PC-3 (cell line): ENCODE results near the gene CNNM3. TPM values are rescaled to one million over a fixed set of nuclear protein-coding genes. Genes with fewer than 3 reads are reported as not detected.

Experiments
- ATAC-seq: fragments of 200-7000 bp; cut with Tn5 transposase; 2 replicates; pipeline ENCODE4 v1.9.1; 2020; ENCODE audit warnings: mild to moderate bottlenecking, moderate library complexity
- BruUV-seq: library from RNA; stranded (reverse); fragments of 400-500 nt; replicated peaks from 2 replicates; lab custom pipeline; 2021; lab: Mats Ljungman, UMichigan
- CTCF ChIA-PET: fragments of 300-600 bp; sonication (Branson Sonifier 250); formaldehyde crosslinking; loops from one replicate; lab custom pipeline; 2022; ENCODE audit warnings: antibody characterized with exemption; lab: Charles Lee
- POLR2A ChIA-PET: fragments of 300-600 bp; sonication (Branson Sonifier 250); formaldehyde crosslinking; loops from one replicate; lab custom pipeline; 2022; ENCODE audit warnings: antibody characterized with exemption; ENCODE audit not compliant: unreplicated experiment; lab: Charles Lee
- DNase-seq: peaks from one replicate; pipeline ENCODE4 v3.0.0-alpha.2; 2015
- H2AFZ ChIP-seq: fragments of 300-600 bp; sonication (generic); 2 replicates; pipeline ENCODE4 v1.6.0; 2016; ENCODE audit warnings: antibody characterized with exemption, low read length
- H3F3A ChIP-seq: fragments of 300-600 bp; sonication (generic); one replicate; pipeline ENCODE4 v1.6.0; 2017; ENCODE audit warnings: antibody characterized with exemption, low read length, control low read depth, mild to moderate bottlenecking; ENCODE audit not compliant: unreplicated experiment
- H3K27ac ChIP-seq: fragments of 300-600 bp; sonication (generic); 2 replicates; pipeline ENCODE4 v1.5.1; 2016; ENCODE audit warnings: mild to moderate bottlenecking, low read length
- H3K27me3 ChIP-seq: fragments of 300-600 bp; sonication (generic); 2 replicates; pipeline ENCODE4 v1.6.1; 2016; ENCODE audit warnings: low read length, mixed read lengths
- H3K36me3 ChIP-seq: fragments of 300-600 bp; sonication (generic); 2 replicates; pipeline ENCODE4 v1.6.1; 2016; ENCODE audit warnings: low read depth, mixed run types, low read length, mixed read lengths
- H3K4me1 ChIP-seq: fragments of 300-600 bp; sonication (generic); 2 replicates; pipeline ENCODE4 v1.5.1; 2016; ENCODE audit warnings: low read length; ENCODE audit not compliant: insufficient read depth
- H3K4me2 ChIP-seq: fragments of 300-600 bp; sonication (generic); 2 replicates; pipeline ENCODE4 v1.6.0; 2016; ENCODE audit warnings: low read length
- H3K4me3 ChIP-seq: fragments of 300-600 bp; sonication (generic); 2 replicates; pipeline ENCODE4 v1.5.1; 2016; ENCODE audit warnings: mild to moderate bottlenecking, low read length, mixed read lengths
- H3K79me2 ChIP-seq: fragments of 300-600 bp; sonication (generic); 2 replicates; pipeline ENCODE4 v1.6.1; 2017; ENCODE audit warnings: low read length, mixed read lengths
- H3K9ac ChIP-seq: fragments of 300-600 bp; sonication (generic); 2 replicates; pipeline ENCODE4 v1.6.0; 2016; ENCODE audit warnings: mild to moderate bottlenecking, low read length
- H3K9me2 ChIP-seq: fragments of 300-600 bp; sonication (generic); replicated peaks from 2 replicates; pipeline ENCODE4 v1.6.1; 2016; ENCODE audit warnings: mixed run types, low read length, mixed read lengths
- H3K9me3 ChIP-seq: fragments of 300-600 bp; sonication (generic); 2 replicates; pipeline ENCODE4 v1.6.1; 2016; ENCODE audit warnings: low read length, mixed read lengths
- H4K20me1 ChIP-seq: fragments of 300-600 bp; sonication (generic); 2 replicates; pipeline ENCODE4 v1.6.1; 2016; ENCODE audit warnings: low read length, mixed read lengths
- EZH2 ChIP-seq: fragments of 300-600 bp; sonication (generic); IDR thresholded peaks from one replicate; pipeline ENCODE4 v1.6.1; 2017; ENCODE audit warnings: antibody characterized with exemption, mild to moderate bottlenecking, low read length; ENCODE audit not compliant: unreplicated experiment
- EZH2phosphoT487 ChIP-seq: fragments of 300-600 bp; sonication (generic); IDR thresholded peaks from 2 replicates; pipeline ENCODE4 v1.6.1; 2018; ENCODE audit warnings: mild to moderate bottlenecking, antibody characterized with exemption, low read length, borderline replicate concordance
- intact Hi-C: fragments of 100-400 bp; cut with micrococcal nuclease; formaldehyde crosslinking; loops from 2 replicates; pipeline ENCODE4 v1.9.0; 2023
- total RNA-seq: library from RNA; depleted of rRNA; stranded (reverse); fragments of >200 nt; gene quantifications from 2 replicates; pipeline ENCODE4 v1.2.3, GENCODE V29; 2014
- TF ChIP-seq, protein P1 (sequence below): fragments of 300-600 bp; sonication (generic); conservative IDR thresholded peaks from 2 replicates; pipeline ENCODE4 v1.5.1; 2017; ENCODE audit warnings: antibody characterized with exemption, low read depth, mild to moderate bottlenecking, low read length

The CNNM3 gene
- total RNA-seq, 1 experiment from 2014 or later = 9.0 TPM

DNA sequence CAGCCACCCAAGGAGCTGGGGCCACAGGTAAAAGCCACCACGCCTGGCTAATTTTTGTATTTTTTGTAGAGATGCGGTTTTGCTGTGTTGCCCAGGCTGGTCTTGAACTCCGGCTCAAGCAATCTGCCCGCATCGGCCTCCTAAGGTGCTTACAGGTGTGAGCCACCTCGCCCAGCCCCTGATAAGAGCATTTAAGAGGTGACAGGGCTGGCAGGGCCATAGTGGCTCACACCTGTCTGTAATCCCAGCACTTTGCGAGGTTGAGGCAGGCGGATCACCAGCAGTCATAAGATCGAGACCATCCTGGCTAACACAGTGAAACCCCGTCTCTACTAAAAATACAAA lies 9.0 kb upstream of the CNNM3 start:
- Histone ChIP-seq H3K9ac (no peak overlapping the region), H3K4me2 (no peak overlapping the region), H3K27me3 (no peaks in the 10 kb centered on the region), H3K36me3 (no peaks in the 10 kb centered on the region), H3K79me2 (no peaks in the 10 kb centered on the region), H3K9me2 (no peaks in the 10 kb centered on the region), H3K27ac (no peak overlapping the region), H3K9me3 (no peaks in the 10 kb centered on the region), H3K4me3 (no peak overlapping the region), H3K4me1 (no peaks in the 10 kb centered on the region), H3F3A (no peaks in the 10 kb centered on the region), H4K20me1 (no peaks in the 10 kb centered on the region), H2AFZ (no peak overlapping the region)
- POLR2A ChIA-PET = no interaction called here
- TF ChIP-seq, protein P1, sequence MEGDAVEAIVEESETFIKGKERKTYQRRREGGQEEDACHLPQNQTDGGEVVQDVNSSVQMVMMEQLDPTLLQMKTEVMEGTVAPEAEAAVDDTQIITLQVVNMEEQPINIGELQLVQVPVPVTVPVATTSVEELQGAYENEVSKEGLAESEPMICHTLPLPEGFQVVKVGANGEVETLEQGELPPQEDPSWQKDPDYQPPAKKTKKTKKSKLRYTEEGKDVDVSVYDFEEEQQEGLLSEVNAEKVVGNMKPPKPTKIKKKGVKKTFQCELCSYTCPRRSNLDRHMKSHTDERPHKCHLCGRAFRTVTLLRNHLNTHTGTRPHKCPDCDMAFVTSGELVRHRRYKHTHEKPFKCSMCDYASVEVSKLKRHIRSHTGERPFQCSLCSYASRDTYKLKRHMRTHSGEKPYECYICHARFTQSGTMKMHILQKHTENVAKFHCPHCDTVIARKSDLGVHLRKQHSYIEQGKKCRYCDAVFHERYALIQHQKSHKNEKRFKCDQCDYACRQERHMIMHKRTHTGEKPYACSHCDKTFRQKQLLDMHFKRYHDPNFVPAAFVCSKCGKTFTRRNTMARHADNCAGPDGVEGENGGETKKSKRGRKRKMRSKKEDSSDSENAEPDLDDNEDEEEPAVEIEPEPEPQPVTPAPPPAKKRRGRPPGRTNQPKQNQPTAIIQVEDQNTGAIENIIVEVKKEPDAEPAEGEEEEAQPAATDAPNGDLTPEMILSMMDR = no peak
- no peak for TF ChIP-seq EZH2phosphoT487
- no peak for TF ChIP-seq EZH2
- CTCF ChIA-PET = no interaction called here
- ATAC-seq (no peak), DNase-seq (no peak)
- intact Hi-C loops = no loop called here
- BruUV-seq = no TSS peak

DNA sequence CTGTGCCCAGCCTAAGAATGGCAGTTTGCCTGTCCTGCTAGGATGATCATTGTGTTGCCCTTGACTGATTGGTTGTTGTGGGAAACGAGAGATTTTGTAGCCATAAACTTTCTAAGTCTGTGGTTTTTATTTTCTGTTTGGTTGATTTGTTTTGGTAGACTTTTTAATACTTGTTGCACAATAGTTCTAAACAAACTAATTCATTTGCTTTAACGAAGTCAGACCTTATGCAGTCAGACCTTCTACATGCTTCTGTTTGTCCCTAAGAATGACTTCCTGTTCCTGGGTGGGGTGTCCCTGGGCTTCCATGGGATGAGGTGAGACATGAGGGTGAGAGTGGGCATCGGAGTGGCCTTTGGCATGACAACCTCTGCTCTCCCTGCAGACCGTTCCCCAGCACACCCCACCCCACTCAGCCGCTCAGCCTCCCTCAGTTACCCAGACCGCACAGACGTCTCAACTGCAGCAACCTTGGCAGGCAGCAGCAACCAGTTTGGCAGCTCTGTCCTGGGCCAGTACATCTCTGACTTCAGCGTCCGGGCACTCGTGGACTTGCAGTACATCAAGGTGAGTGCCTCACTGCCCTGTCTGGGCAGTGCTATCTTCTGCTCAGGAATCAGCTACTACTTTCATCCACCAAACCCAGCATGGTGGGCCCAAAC lies 7.8 kb upstream of the CNNM3 start:
- CTCF ChIA-PET = no interaction called here
- Histone ChIP-seq H3K27me3 (no peaks in the 10 kb centered on the region), H3K4me2 (no peak overlapping the region), H2AFZ (no peak overlapping the region), H3K9me2 (no peaks in the 10 kb centered on the region), H3K4me1 (no peaks in the 10 kb centered on the region), H3K9me3 (no peaks in the 10 kb centered on the region), H3K79me2 (no peaks in the 10 kb centered on the region), H4K20me1 (no peaks in the 10 kb centered on the region), H3K27ac (no peak overlapping the region), H3K9ac (no peak overlapping the region), H3K4me3 (no peak overlapping the region), H3K36me3 (no peaks in the 10 kb centered on the region), H3F3A (no peaks in the 10 kb centered on the region)
- DNase-seq (no peak), ATAC-seq (no peak)
- TF ChIP-seq, protein P1 = no peak
- TF ChIP-seq EZH2 (no peak), EZH2phosphoT487 (no peak)
- no TSS peak for BruUV-seq
- POLR2A ChIA-PET = interaction anchor here (0.6 kb wide), 1 partner anchor 25 kb away, joined by 7 read pairs; no protein-coding TSS in a partner anchor
- intact Hi-C loops = no loop called here

DNA sequence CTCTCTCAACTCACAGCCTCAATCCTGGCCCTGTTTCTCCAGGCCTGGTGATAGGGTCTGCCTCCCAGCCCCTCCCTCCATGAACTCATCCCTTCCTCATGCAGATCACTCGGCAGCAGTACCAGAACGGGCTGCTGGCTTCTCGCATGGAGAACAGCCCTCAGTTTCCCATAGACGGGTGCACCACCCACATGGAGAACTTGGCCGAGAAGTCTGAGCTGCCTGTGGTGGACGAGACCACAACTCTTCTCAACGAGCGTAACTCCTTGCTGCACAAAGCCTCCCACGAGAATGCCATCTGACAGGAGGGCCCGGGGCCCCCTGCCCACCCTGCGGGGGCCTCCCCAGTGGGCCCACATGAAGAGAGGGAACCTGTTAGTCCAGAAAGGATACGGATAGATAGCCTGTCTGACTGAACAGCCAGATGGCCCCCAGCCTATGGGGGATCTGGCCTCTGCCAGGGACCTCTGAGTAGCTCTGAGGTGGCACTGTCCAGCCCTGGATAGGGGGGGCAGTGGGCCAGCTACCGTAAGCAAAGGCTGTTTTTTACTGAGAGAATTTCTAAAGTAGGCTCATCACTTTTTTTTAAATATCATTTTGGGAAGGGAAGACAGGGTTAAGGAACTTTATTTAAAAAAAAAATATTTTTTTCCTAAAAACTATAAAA lies 6.7 kb upstream of the CNNM3 start:
- TF ChIP-seq EZH2phosphoT487 = no peak
- no peak for TF ChIP-seq EZH2
- TF ChIP-seq, protein P1 = no peak
- Histone ChIP-seq H3F3A (no peaks in the 10 kb centered on the region), H3K4me2 (no peak overlapping the region), H3K36me3 (no peaks in the 10 kb centered on the region), H3K9me2 (no peaks in the 10 kb centered on the region), H4K20me1 (no peaks in the 10 kb centered on the region), H2AFZ (no peak overlapping the region), H3K9ac (no peak overlapping the region), H3K9me3 (no peaks in the 10 kb centered on the region), H3K79me2 (no peaks in the 10 kb centered on the region), H3K27ac (no peak overlapping the region), H3K27me3 (no peaks in the 10 kb centered on the region), H3K4me3 (no peak overlapping the region), H3K4me1 (no peaks in the 10 kb centered on the region)
- intact Hi-C loops = no loop called here
- POLR2A ChIA-PET = no interaction called here
- no TSS peak for BruUV-seq
- CTCF ChIA-PET = no interaction called here
- no peak for ATAC-seq
- DNase-seq = no peak
